Suppressor macrophage treated with lipopolysaccharide for 1 hour (primary cell): ENCODE measurements around the gene TYRO3.

Source experiments
- DNase-seq, 3 donors: peaks; one replicate each; pipeline ENCODE4 v3.0.0-alpha.2; 2020 to 2022

Gene TYRO3

GRCh38 chr15:41606997-41607396, 48.0 kb downstream of the TYRO3 start:
- DNase-seq: no peak

- no peak for DNase-seq
Observed at GRCh38 chr15:41609123-41609522, 50.1 kb downstream of the TYRO3 start.

GRCh38 chr15:41610048-41610447, 51.0 kb downstream of the TYRO3 start:
- DNase-seq: no peak

- DNase-seq: no peak
Observed at GRCh38 chr15:41620536-41621199, 61.7 kb downstream of the TYRO3 start.

- DNase-seq: peak; percentile 58 to 75 (median 66)
Observed at GRCh38 chr15:41621200-41622193, 62.5 kb downstream of the TYRO3 start.

- no peak for DNase-seq
Observed at GRCh38 chr15:41622901-41623300, 63.9 kb downstream of the TYRO3 start.

- no peak for DNase-seq
Observed at GRCh38 chr15:41627203-41627602, 68.2 kb downstream of the TYRO3 start.

GRCh38 chr15:41629463-41629862, 70.5 kb downstream of the TYRO3 start:
- peak; percentile 74 to 80 (median 79) for DNase-seq

- no peak for DNase-seq
Observed at GRCh38 chr15:41629883-41630282, 70.9 kb downstream of the TYRO3 start.

- no peak for DNase-seq
Observed at GRCh38 chr15:41630616-41631217, 71.7 kb downstream of the TYRO3 start.

- DNase-seq: no peak
Observed at GRCh38 chr15:41631880-41632470, 73.0 kb downstream of the TYRO3 start.
